ENCODE results near the gene ANKRD7.

Gene ANKRD7

GRCh38 chr7:118224521-118224920, at the start of gene ANKRD7:
Gene ANKRD7 (plus strand): TSS chr7:118224704. CDS start chr7:118224831, 127 bp downstream.
- DNase-seq = no peak

- DNase-seq = no peak
Observed at GRCh38 chr7:118175740-118176139, 48.8 kb upstream of the ANKRD7 start.

GRCh38 chr7:118179191-118179590, 45.3 kb upstream of the ANKRD7 start:
- DNase-seq = no peak

GRCh38 chr7:118182593-118183427, 41.7 kb upstream of the ANKRD7 start:
- DNase-seq = no peak

GRCh38 chr7:118183428-118183785, 41.1 kb upstream of the ANKRD7 start:
- DNase-seq = no peak

GRCh38 chr7:118183786-118184564, 40.5 kb upstream of the ANKRD7 start, which contains the start of gene LSM8:
Gene LSM8 (plus strand): TSS chr7:118184164. CDS start chr7:118184224, 60 bp downstream.
- peak; percentile 92 for DNase-seq

GRCh38 chr7:118184565-118184940, 40.0 kb upstream of the ANKRD7 start:
- no peak for DNase-seq

- no peak for DNase-seq
Observed at GRCh38 chr7:118185163-118185860, 39.2 kb upstream of the ANKRD7 start.

- no peak for DNase-seq
Observed at GRCh38 chr7:118186501-118186900, 38.0 kb upstream of the ANKRD7 start.

GRCh38 chr7:118194571-118194970, 29.9 kb upstream of the ANKRD7 start:
- DNase-seq = no peak

- peak; percentile 46 for DNase-seq
Observed at GRCh38 chr7:118195837-118196474, 28.5 kb upstream of the ANKRD7 start.

GRCh38 chr7:118202061-118202460, 22.4 kb upstream of the ANKRD7 start:
- DNase-seq = no peak

- DNase-seq = peak; percentile 89
Observed at GRCh38 chr7:118214051-118214832, 10.3 kb upstream of the ANKRD7 start.

- no peak for DNase-seq
Observed at GRCh38 chr7:118214833-118215182, 9.7 kb upstream of the ANKRD7 start.

- no peak for DNase-seq
Observed at GRCh38 chr7:118217210-118217619, 7.3 kb upstream of the ANKRD7 start.

- DNase-seq = no peak
Observed at GRCh38 chr7:118218413-118219156, 5.9 kb upstream of the ANKRD7 start.

- DNase-seq = no peak
Observed at GRCh38 chr7:118219157-118219512, 5.4 kb upstream of the ANKRD7 start.

- DNase-seq = no peak
Observed at GRCh38 chr7:118220583-118220982, 3.9 kb upstream of the ANKRD7 start.

- DNase-seq = no peak
Observed at GRCh38 chr7:118222591-118222990, 1.9 kb upstream of the ANKRD7 start.

- DNase-seq = no peak
Observed at GRCh38 chr7:118232837-118233236, 8.3 kb downstream of the ANKRD7 start.

GRCh38 chr7:118233799-118234198, 9.3 kb downstream of the ANKRD7 start:
- DNase-seq = no peak

- no peak for DNase-seq
Observed at GRCh38 chr7:118239014-118239413, 14.5 kb downstream of the ANKRD7 start.
